ENCODE data around the gene ADISSP. TPM values are rescaled to one million over a fixed set of nuclear protein-coding genes. Genes with fewer than 3 reads are reported as not detected.

The ADISSP gene
- total and polyA plus RNA-seq, 2 donors (not counting 3 experiments of a cell fraction or from before 2014, with no cell fraction given): 55.0 to 67.5 TPM

DNA sequence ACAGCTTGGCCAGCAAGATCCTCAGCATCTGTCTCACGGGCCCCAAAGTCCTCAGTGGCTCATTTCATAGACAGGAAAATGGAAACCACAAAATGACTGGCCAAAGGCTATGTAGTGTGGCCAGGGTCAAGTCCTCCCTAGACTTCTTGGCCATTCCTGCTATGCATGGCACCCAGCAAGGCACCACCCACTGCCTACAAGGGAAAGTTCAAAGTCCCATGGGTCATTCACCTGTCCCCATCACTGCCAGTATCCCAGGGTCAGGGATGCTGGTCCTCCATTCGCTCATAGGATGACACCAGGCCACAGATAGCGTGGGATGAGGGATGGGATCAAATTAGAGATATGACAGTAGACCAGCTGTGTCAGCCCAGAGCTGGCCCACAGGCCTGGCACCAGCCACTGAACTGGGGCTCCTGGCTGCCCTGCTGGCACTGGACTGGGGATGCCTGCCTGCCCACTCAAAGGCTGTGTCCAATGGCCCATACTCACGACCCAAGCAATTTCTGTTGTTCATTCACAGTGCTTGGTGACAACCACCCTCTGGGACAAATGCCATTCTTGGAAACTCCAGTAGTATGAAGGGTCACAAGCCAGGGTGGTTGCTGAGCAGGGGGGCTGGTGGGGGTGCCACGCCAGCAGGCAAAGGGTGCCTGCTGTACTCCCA lies 11.6 kb downstream of the ADISSP start:
- dilution Hi-C loops (cut with MboI; ENCODE audit: extremely low pct_ligation_motif_present, low sequenced_read_pairs): no loop called here
- intact Hi-C loops (cut with micrococcal nuclease): no loop called here

More for the DNA sequence above, 11.6 kb downstream of the ADISSP start:
- Histone ChIP-seq H3K9ac (replicated peaks; ENCODE audit: extremely low read depth, insufficient read depth, low read length) (no peak overlapping the region), H2AFZ (ENCODE audit: low read depth, low read length) (no peak overlapping the region), H3K27ac (ENCODE audit: insufficient read depth, low read depth, low read length) (no peak overlapping the region), H3K9me1 (replicated peaks; ENCODE audit: control insufficient read depth, extremely low read depth, insufficient read depth, low read length) (no peaks in the 10 kb centered on the region), H3K4me2 (ENCODE audit: insufficient read depth, low read length) (no peak overlapping the region), H3K9me3 (replicated peaks; ENCODE audit: control insufficient read depth, insufficient read depth, low read length) (no peaks in the 10 kb centered on the region), H3K4me1 (ENCODE audit: control insufficient read depth, extremely low read depth, insufficient read depth, low read length) (no peaks in the 10 kb centered on the region), H3K79me2 (ENCODE audit: control insufficient read depth, insufficient read depth, low read length) (no peaks in the 10 kb centered on the region), H3K4me3 (replicated peaks in 1 of 3; ENCODE audit: insufficient read depth in 1 of 3, low read depth in 1 of 3, low read length in 3 of 3) (no peak overlapping the region), H4K20me1 (replicated peaks; ENCODE audit: control insufficient read depth, extremely low read depth, insufficient read depth, low read length) (no peaks in the 10 kb centered on the region), H3K36me3 (ENCODE audit: control insufficient read depth in 2 of 2, extremely low read depth in 1 of 2, insufficient read depth in 2 of 2, low read length in 2 of 2) (peaks cover 0 to 9% of the 10 kb centered on the region in 2 experiments), H3K27me3 (ENCODE audit: control insufficient read depth in 2 of 2, insufficient read depth in 2 of 2, low read length in 2 of 2) (no peaks in the 10 kb centered on the region)
- no TSS peak for BruUV-seq (replicated peaks)
- FAIRE-seq: no peak
- no peak for TF ChIP-seq POLR2A (IDR thresholded peaks at IDR 0.05; ENCODE audit: low read depth, low read length)
- TF ChIP-seq, protein P1, sequence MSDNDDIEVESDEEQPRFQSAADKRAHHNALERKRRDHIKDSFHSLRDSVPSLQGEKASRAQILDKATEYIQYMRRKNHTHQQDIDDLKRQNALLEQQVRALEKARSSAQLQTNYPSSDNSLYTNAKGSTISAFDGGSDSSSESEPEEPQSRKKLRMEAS (IDR thresholded peaks at IDR 0.05; ENCODE audit: insufficient read depth, insufficient read length): no peak
- TF ChIP-seq, protein P2, sequence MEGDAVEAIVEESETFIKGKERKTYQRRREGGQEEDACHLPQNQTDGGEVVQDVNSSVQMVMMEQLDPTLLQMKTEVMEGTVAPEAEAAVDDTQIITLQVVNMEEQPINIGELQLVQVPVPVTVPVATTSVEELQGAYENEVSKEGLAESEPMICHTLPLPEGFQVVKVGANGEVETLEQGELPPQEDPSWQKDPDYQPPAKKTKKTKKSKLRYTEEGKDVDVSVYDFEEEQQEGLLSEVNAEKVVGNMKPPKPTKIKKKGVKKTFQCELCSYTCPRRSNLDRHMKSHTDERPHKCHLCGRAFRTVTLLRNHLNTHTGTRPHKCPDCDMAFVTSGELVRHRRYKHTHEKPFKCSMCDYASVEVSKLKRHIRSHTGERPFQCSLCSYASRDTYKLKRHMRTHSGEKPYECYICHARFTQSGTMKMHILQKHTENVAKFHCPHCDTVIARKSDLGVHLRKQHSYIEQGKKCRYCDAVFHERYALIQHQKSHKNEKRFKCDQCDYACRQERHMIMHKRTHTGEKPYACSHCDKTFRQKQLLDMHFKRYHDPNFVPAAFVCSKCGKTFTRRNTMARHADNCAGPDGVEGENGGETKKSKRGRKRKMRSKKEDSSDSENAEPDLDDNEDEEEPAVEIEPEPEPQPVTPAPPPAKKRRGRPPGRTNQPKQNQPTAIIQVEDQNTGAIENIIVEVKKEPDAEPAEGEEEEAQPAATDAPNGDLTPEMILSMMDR (IDR thresholded peaks at IDR 0.05; ENCODE audit: extremely low read depth in 1 of 2, insufficient read depth in 1 of 2, low read depth in 1 of 2, low read length in 2 of 2): no peak
- TF ChIP-seq EZH2 (IDR thresholded peaks at IDR 0.05; ENCODE audit: borderline replicate concordance, low read depth, low read length, severe bottlenecking): no peak
- no peak for TF ChIP-seq POLR2AphosphoS5 (IDR thresholded peaks at IDR 0.05; ENCODE audit: insufficient read depth, low read depth, low read length)
- no peak for TF ChIP-seq FOS (IDR thresholded peaks at IDR 0.05; ENCODE audit: borderline replicate concordance, insufficient read depth, low read length)
- ChIA-PET POLR2A (no interaction called here), CTCF (interaction anchor here (0.6 to 5.7 kb wide), 7 partner anchors 10 to 765 kb away, joined by 4 to 76 read pairs (median 6); partner anchors contain the start of genes ADISSP and SPEF1)
- DNase-seq (ENCODE audit: low read depth, low spot score): no peak

All from endothelial cell of umbilical vein (primary cell).